Lower leg skin (tissue), 3 donors: ENCODE results near the gene SEPTIN12.

Experiments used
- CTCF ChIP-seq, 3 donors: fragments of 450-650 bp; IDR thresholded peaks; one replicate each; pipeline ENCODE4 v1.5.1; 2016; ENCODE audit warnings: antibody characterized with exemption in 3 of 3, mild to moderate bottlenecking in 3 of 3, moderate library complexity in 2 of 3
- POLR2A ChIP-seq, 2 donors: fragments of 450-650 bp; IDR thresholded peaks; one replicate each; pipeline ENCODE4 v1.6.1; 2016 to 2017; ENCODE audit warnings: antibody characterized with exemption in 2 of 2, mild to moderate bottlenecking in 1 of 2, moderate library complexity in 1 of 2

GRCh38 chr16:4771646-4772045 is 16.5 kb downstream of the SEPTIN12 start:
- TF ChIP-seq POLR2A (IDR thresholded peaks at IDR 0.05) (no peak), CTCF (IDR thresholded peaks at IDR 0.05) (no peak)
